Thyroid gland (tissue), 4 donors: ENCODE results near the gene NTN1. TPM values are rescaled to one million over a fixed set of nuclear protein-coding genes. Genes with fewer than 3 reads are reported as not detected.

ENCODE experiments used
- DNase-seq, 2 donors: peaks; one replicate each; pipeline ENCODE4 v3.0.0-alpha.2; 2019
- H3K27ac ChIP-seq, 3 donors: fragments of 200-600 bp; sonication (generic); 1 replicate in 2 of 3; 2 replicates in 1 of 3; pipeline ENCODE4 v1.5.1; 2016 to 2019; ENCODE audit warnings: mild to moderate bottlenecking in 1 of 3, moderate library complexity in 1 of 3
- H3K27me3 ChIP-seq: fragments of 200-600 bp; sonication (generic); one replicate; pipeline ENCODE4 v1.5.1; 2019
- H3K36me3 ChIP-seq, 2 donors: fragments of 200-600 bp; sonication (generic); one replicate each; pipeline ENCODE4 v1.5.1; 2016 to 2019
- H3K4me1 ChIP-seq, 2 donors: fragments of 200-600 bp; sonication (generic); one replicate each; pipeline ENCODE4 v1.5.1; 2017 to 2019
- H3K4me3 ChIP-seq, 3 donors: fragments of 200-600 bp; sonication (generic); replicated peaks in 1 of 3; 1 replicate in 2 of 3; 2 replicates in 1 of 3; pipeline ENCODE4 v1.5.1; 2016; ENCODE audit warnings: mild to moderate bottlenecking in 1 of 3
- H3K9me3 ChIP-seq: fragments of 200-600 bp; sonication (generic); one replicate; pipeline ENCODE4 v1.5.1; 2017
- CTCF ChIP-seq, 6 experiments: fragments of 200-600 bp in 3 of 6; fragments of 450-650 bp in 3 of 6; sonication (generic) in 3 of 6; IDR thresholded peaks; one replicate each; pipeline ENCODE4 v1.5.1; 2016 to 2019; ENCODE audit warnings: antibody characterized with exemption in 6 of 6, mild to moderate bottlenecking in 2 of 6, inconsistent platforms in 1 of 6, moderate library complexity in 1 of 6
- POLR2A ChIP-seq, 2 donors: fragments of 450-650 bp; IDR thresholded peaks; one replicate each; pipeline ENCODE4 v1.6.1; 2017; ENCODE audit warnings: antibody characterized with exemption in 2 of 2, mild to moderate bottlenecking in 2 of 2, moderate library complexity in 1 of 2
- WGBS, 2 donors: methylation state at CpG; one replicate each; pipeline ENCODE4 v1.1.5; 2017; 5-methylcytosine and 5-hydroxymethylcytosine counted together
- intact Hi-C: fragments of 100-400 bp; cut with DNase I; formaldehyde crosslinking; loops from one replicate; pipeline ENCODE4 v1.15.1; 2023
- total RNA-seq, 4 donors: library from RNA; depleted of rRNA; stranded (reverse); fragments of >200 nt; gene quantifications; one replicate each; pipeline ENCODE4 v1.2.3, GENCODE V29; 2016

Gene NTN1
- total RNA-seq, 4 donors from 2014 or later = 4.1 to 9.2 (median 7.1) TPM

- Histone ChIP-seq H3K4me3 (no peak overlapping the region), H3K4me1 (no peaks in the 10 kb centered on the region), H3K36me3 (no peaks in the 10 kb centered on the region), H3K27me3 (no peaks in the 10 kb centered on the region), H3K27ac (no peak overlapping the region), H3K9me3 (no peaks in the 10 kb centered on the region)
- no peak for TF ChIP-seq CTCF (IDR thresholded peaks at IDR 0.05)
- TF ChIP-seq POLR2A (IDR thresholded peaks at IDR 0.05) = no peak
- intact Hi-C loops = no loop called here
- 89 to 90% methylated on average over 6 of the region's 6 CpGs for WGBS, 2 donors
- no peak for DNase-seq
These were observed 43.1 kb downstream of the NTN1 start for GRCh38 chr17:9064311-9064834.

DNA sequence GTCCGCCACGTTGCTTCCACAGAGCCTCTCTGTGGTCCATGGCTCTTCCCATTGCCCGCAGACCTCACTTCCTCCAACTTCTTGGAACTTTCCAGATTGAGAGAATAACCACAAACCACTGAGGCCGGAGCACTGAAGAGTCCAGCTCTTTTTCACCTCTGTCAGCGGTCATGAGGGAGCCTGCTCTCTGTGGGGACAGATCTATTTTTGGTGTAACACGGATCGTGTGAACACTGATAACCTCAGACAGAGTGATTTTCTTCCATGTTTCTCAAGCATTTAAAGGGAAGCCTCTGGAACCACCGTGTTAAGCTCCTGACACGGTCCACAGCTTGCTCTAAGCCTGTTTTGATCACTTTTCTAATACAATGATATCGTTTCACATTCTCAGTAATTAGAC is 49.7 kb downstream of the NTN1 start:
- 81 to 83% methylated on average over 10 of the region's 10 CpGs for WGBS, 2 donors
- Histone ChIP-seq H3K36me3 (no peaks in the 10 kb centered on the region), H3K27me3 (no peaks in the 10 kb centered on the region), H3K4me1 (peaks cover 0 to 3% of the 10 kb centered on the region in 2 donors), H3K9me3 (no peaks in the 10 kb centered on the region), H3K4me3 (no peak overlapping the region), H3K27ac (no peak overlapping the region)
- no peak for DNase-seq
- TF ChIP-seq CTCF (IDR thresholded peaks at IDR 0.05) (no peak), POLR2A (IDR thresholded peaks at IDR 0.05) (no peak)
- intact Hi-C loops = no loop called here

DNA sequence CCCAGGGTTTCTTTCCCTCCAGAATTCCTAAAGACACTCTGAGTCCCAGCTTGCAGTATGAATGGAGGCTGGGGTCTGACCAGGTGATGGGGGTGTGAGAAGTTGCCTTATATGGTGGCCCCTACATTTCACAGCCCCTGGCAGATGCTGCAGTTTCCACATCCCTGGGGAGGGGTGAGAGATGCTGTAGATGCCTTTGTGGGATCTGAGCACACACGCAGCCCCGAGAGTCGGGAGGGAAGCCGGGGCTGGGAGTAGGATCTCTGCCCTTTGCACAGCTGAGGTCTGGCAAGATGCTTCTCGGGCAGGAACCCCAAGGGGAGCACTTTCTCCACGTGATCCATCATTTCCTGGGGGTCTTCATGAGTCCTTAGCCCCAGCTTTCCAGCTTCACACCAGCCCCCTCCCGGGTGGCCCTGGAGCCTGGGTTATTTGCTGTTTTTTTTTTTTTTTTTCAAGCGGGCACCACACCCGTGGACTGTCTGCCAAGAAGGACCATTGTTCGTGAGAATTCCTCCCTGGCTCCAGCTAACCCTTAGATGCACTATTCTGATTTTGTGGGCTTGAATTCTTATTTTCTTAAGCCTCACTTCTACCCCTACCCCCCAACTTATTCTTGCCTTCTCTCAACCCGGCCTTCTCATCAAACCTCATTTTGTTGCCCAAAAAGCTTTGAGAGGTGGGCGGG is 50.6 kb downstream of the NTN1 start:
- 58 to 68% methylated on average over 12 of the region's 12 CpGs for WGBS, 2 donors
- Histone ChIP-seq H3K27me3 (no peaks in the 10 kb centered on the region), H3K4me1 (peaks cover 0 to 3% of the 10 kb centered on the region in 2 donors), H3K9me3 (no peaks in the 10 kb centered on the region), H3K36me3 (no peaks in the 10 kb centered on the region), H3K27ac (peak overlapping the region in 1 of 3 donors; percentile 10), H3K4me3 (no peak overlapping the region)
- TF ChIP-seq POLR2A (IDR thresholded peaks at IDR 0.05) (no peak), CTCF (IDR thresholded peaks at IDR 0.05) (no peak)
- intact Hi-C loops = no loop called here
- DNase-seq = no peak

- H3K4me1 ChIP-seq = peaks cover 0 to 3% of the 10 kb centered on the region in 2 donors
These were observed 51.5 kb downstream of the NTN1 start for GRCh38 chr17:9072696-9073339.

More at GRCh38 chr17:9072696-9073339, 51.5 kb downstream of the NTN1 start:
- no peaks in the 10 kb centered on the region for H3K27me3 ChIP-seq
- no peaks in the 10 kb centered on the region for H3K9me3 ChIP-seq
- H3K27ac ChIP-seq = peak overlapping the region in 1 of 3 donors; percentile 10
- 56 to 66% methylated on average over 12 to 17 of the region's 17 CpGs for WGBS, 2 donors
- intact Hi-C loops = no loop called here
- no peak overlapping the region for H3K4me3 ChIP-seq
- TF ChIP-seq POLR2A (IDR thresholded peaks at IDR 0.05) (no peak), CTCF (IDR thresholded peaks at IDR 0.05) (no peak)
- no peaks in the 10 kb centered on the region for H3K36me3 ChIP-seq
- peak; percentile 17 to 22 for DNase-seq
